Gastrocnemius medialis (tissue), 4 donors: ENCODE results near the gene ARL15. TPM values are rescaled to one million over a fixed set of nuclear protein-coding genes. Genes with fewer than 3 reads are reported as not detected.

Source experiments
- ATAC-seq, 2 donors: fragments of 150-250 bp; one replicate each; pipeline ENCODE4 v1.9.1; 2016
- DNase-seq, 2 donors: peaks; one replicate each; pipeline ENCODE4 v3.0.0-alpha.2; 2019
- H3K27ac ChIP-seq, 4 donors: fragments of 200-600 bp; sonication (generic); 1 replicate in 1 of 4; 2 replicates in 3 of 4; pipeline ENCODE4 v1.5.1; 2016 to 2018; ENCODE audit warnings: mild to moderate bottlenecking in 2 of 4, moderate library complexity in 1 of 4
- H3K27me3 ChIP-seq, 3 donors: fragments of 200-600 bp; sonication (generic) in 2 of 3; 1 replicate in 1 of 3; 2 replicates in 2 of 3; pipeline versions ENCODE4 v1.5.1 to v1.6.0; 2016 to 2019; ENCODE audit warnings: mild to moderate bottlenecking in 1 of 3, moderate library complexity in 1 of 3
- H3K36me3 ChIP-seq, 2 donors: fragments of 200-600 bp; sonication (generic) in 1 of 2; one replicate each; pipeline ENCODE4 v1.5.1; 2017 to 2018
- H3K4me1 ChIP-seq, 2 donors: fragments of 200-600 bp; sonication (generic) in 1 of 2; one replicate each; pipeline ENCODE4 v1.5.1; 2016 to 2017; ENCODE audit warnings: mild to moderate bottlenecking in 2 of 2
- H3K4me3 ChIP-seq, 4 donors: fragments of 200-600 bp; sonication (generic) in 3 of 4; 1 replicate in 1 of 4; 2 replicates in 3 of 4; pipeline ENCODE4 v1.5.1; 2016 to 2019; ENCODE audit warnings: mild to moderate bottlenecking in 2 of 4
- H3K9me3 ChIP-seq, 3 donors: fragments of 200-600 bp; sonication (generic) in 2 of 3; 1 replicate in 1 of 3; 2 replicates in 2 of 3; pipeline ENCODE4 v1.5.1; 2016 to 2019
- CTCF ChIP-seq, 5 experiments: fragments of 450-650 bp in 3 of 5; fragments of 200-600 bp in 2 of 5; sonication (generic) in 2 of 5; IDR thresholded peaks in 4 of 5; conservative IDR thresholded peaks in 1 of 5; 1 replicate in 4 of 5; 2 replicates in 1 of 5; pipeline ENCODE4 v1.5.1; 2016 to 2019; ENCODE audit warnings: antibody characterized with exemption in 5 of 5, mild to moderate bottlenecking in 3 of 5, moderate library complexity in 3 of 5
- POLR2A ChIP-seq, 2 donors: fragments of 450-650 bp; IDR thresholded peaks; one replicate each; pipeline ENCODE4 v1.6.1; 2017; ENCODE audit warnings: antibody characterized with exemption in 2 of 2, mild to moderate bottlenecking in 2 of 2, moderate library complexity in 2 of 2
- in situ Hi-C, 4 donors: fragments of 200-750 bp; cut with MboI; loops; one replicate each; pipeline versions ENCODE4 v1.15.0 to v1.8.0; 2017; ENCODE audit warnings: low sequenced_read_pairs in 4 of 4
- intact Hi-C: fragments of 100-400 bp; cut with DNase I; formaldehyde crosslinking; loops from one replicate; pipeline ENCODE4 v1.15.1; 2023; ENCODE audit warnings: low total_unique reads
- total RNA-seq, 4 donors: library from RNA; depleted of rRNA; stranded (reverse); fragments of >200 nt; gene quantifications; one replicate each; pipeline versions ENCODE4 v1.1.0 to v1.2.3, GENCODE V29; 2016

ARL15 gene
- total RNA-seq, 4 donors from 2014 or later: 1.7 to 5.5 (median 3.2) TPM

GRCh38 chr5:54324651-54325271 lies 14.4 kb upstream of the ARL15 start:
- Histone ChIP-seq H3K27ac (no peak overlapping the region), H3K4me3 (no peak overlapping the region), H3K36me3 (no peaks in the 10 kb centered on the region), H3K9me3 (no peaks in the 10 kb centered on the region), H3K27me3 (no peaks in the 10 kb centered on the region), H3K4me1 (no peaks in the 10 kb centered on the region)
- no peak for TF ChIP-seq CTCF (IDR thresholded peaks at IDR 0.05 in 4 of 5, conservative IDR thresholded peaks at IDR 0.05 in 1 of 5)
- TF ChIP-seq POLR2A (IDR thresholded peaks at IDR 0.05): no peak
- ATAC-seq (no peak), DNase-seq (no peak)
- intact Hi-C loops (no loop called here), in situ Hi-C loops (no loop called here)

- TF ChIP-seq POLR2A (IDR thresholded peaks at IDR 0.05): no peak
- no peaks in the 10 kb centered on the region for H3K4me1 ChIP-seq
- ATAC-seq (no peak), DNase-seq (no peak)
- in situ Hi-C loops (no loop called here), intact Hi-C loops (no loop called here)
- H3K36me3 ChIP-seq: no peaks in the 10 kb centered on the region
- no peaks in the 10 kb centered on the region for H3K27me3 ChIP-seq
- no peak overlapping the region for H3K27ac ChIP-seq
- H3K4me3 ChIP-seq: no peak overlapping the region
- H3K9me3 ChIP-seq: no peaks in the 10 kb centered on the region
Measured at GRCh38 chr5:54323495-54323894, 13.1 kb upstream of the ARL15 start.

- no peaks in the 10 kb centered on the region for H3K36me3 ChIP-seq
- intact Hi-C loops (no loop called here), in situ Hi-C loops (no loop called here)
- H3K27me3 ChIP-seq: no peaks in the 10 kb centered on the region
- DNase-seq (no peak), ATAC-seq (no peak)
- no peak overlapping the region for H3K27ac ChIP-seq
- TF ChIP-seq CTCF (IDR thresholded peaks at IDR 0.05 in 4 of 5, conservative IDR thresholded peaks at IDR 0.05 in 1 of 5): no peak
- no peak for TF ChIP-seq POLR2A (IDR thresholded peaks at IDR 0.05)
- H3K9me3 ChIP-seq: no peaks in the 10 kb centered on the region
- H3K4me1 ChIP-seq: no peaks in the 10 kb centered on the region
- no peak overlapping the region for H3K4me3 ChIP-seq
Measured at GRCh38 chr5:54320256-54320655, 9.9 kb upstream of the ARL15 start.

- in situ Hi-C loops: no loop called here
- Histone ChIP-seq H3K9me3 (no peaks in the 10 kb centered on the region), H3K27me3 (no peaks in the 10 kb centered on the region), H3K36me3 (no peaks in the 10 kb centered on the region), H3K4me3 (no peak overlapping the region), H3K27ac (no peak overlapping the region), H3K4me1 (no peaks in the 10 kb centered on the region)
- no peak for DNase-seq
- TF ChIP-seq POLR2A (IDR thresholded peaks at IDR 0.05) (no peak), CTCF (IDR thresholded peaks at IDR 0.05 in 4 of 5, conservative IDR thresholded peaks at IDR 0.05 in 1 of 5) (no peak)
- intact Hi-C loops: no loop called here
- ATAC-seq: no peak
Measured at GRCh38 chr5:54317511-54318260, 7.3 kb upstream of the ARL15 start.

GRCh38 chr5:54315736-54316528 lies 5.6 kb upstream of the ARL15 start:
- intact Hi-C loops: no loop called here
- DNase-seq: no peak

More at GRCh38 chr5:54315736-54316528, 5.6 kb upstream of the ARL15 start:
- in situ Hi-C loops: no loop called here
- Histone ChIP-seq H3K4me1 (no peaks in the 10 kb centered on the region), H3K4me3 (no peak overlapping the region), H3K27me3 (no peaks in the 10 kb centered on the region), H3K36me3 (no peaks in the 10 kb centered on the region), H3K27ac (no peak overlapping the region), H3K9me3 (no peaks in the 10 kb centered on the region)
- no peak for ATAC-seq
- no peak for TF ChIP-seq CTCF (IDR thresholded peaks at IDR 0.05 in 4 of 5, conservative IDR thresholded peaks at IDR 0.05 in 1 of 5)
